Skeletal muscle tissue (tissue), 4 donors: Measurements from ENCODE around the gene IL1RL1. TPM values are rescaled to one million over a fixed set of nuclear protein-coding genes. Genes with fewer than 3 reads are reported as not detected.

Experiments used
- H3K27ac ChIP-seq: one replicate; pipeline ENCODE4 v1.7.0; 2013; ENCODE audit warnings: mild to moderate bottlenecking, low read depth, low read length, inconsistent platforms
- H3K27me3 ChIP-seq, 3 donors: one replicate each; pipeline ENCODE4 v1.7.0; 2013; ENCODE audit warnings: low read length in 3 of 3; ENCODE audit not compliant: control insufficient read depth in 3 of 3, insufficient read depth in 3 of 3
- H3K36me3 ChIP-seq, 3 donors: one replicate each; pipeline ENCODE4 v1.7.0; 2013; ENCODE audit warnings: low read length in 3 of 3; ENCODE audit not compliant: control insufficient read depth in 3 of 3, insufficient read depth in 3 of 3
- H3K4me1 ChIP-seq, 3 donors: one replicate each; pipeline ENCODE4 v1.7.0; 2013; ENCODE audit warnings: low read length in 3 of 3, mild to moderate bottlenecking in 3 of 3; ENCODE audit not compliant: control insufficient read depth in 3 of 3, insufficient read depth in 3 of 3
- H3K4me3 ChIP-seq, 3 donors: one replicate each; pipeline ENCODE4 v1.7.0; 2013; ENCODE audit warnings: low read length in 3 of 3
- H3K9ac ChIP-seq, 3 donors: one replicate each; pipeline ENCODE4 v1.7.0; 2013; ENCODE audit warnings: low read length in 3 of 3, mild to moderate bottlenecking in 3 of 3, moderate library complexity in 2 of 3, low read depth in 1 of 3
- H3K9me3 ChIP-seq, 3 donors: one replicate each; pipeline ENCODE4 v1.7.0; 2013; ENCODE audit warnings: low read length in 3 of 3; ENCODE audit not compliant: control insufficient read depth in 3 of 3
- total RNA-seq: library from RNA; depleted of rRNA; stranded (reverse); fragments of >200 nt; gene quantifications from one replicate; pipeline ENCODE4 v1.2.3, GENCODE V29; 2014
- donor health status: Osteomylitis.

IL1RL1 gene
- total RNA-seq, 1 donor from 2014 or later = 1.0 TPM

GRCh38 chr2:102345329-102345920, 34.1 kb downstream of the IL1RL1 start:
- H3K9ac ChIP-seq = no peak overlapping the region
- H3K36me3 ChIP-seq = no peaks in the 10 kb centered on the region
- no peaks in the 10 kb centered on the region for H3K9me3 ChIP-seq
- H3K4me3 ChIP-seq = no peak overlapping the region
- H3K4me1 ChIP-seq = no peaks in the 10 kb centered on the region
- H3K27ac ChIP-seq = no peak overlapping the region
- peaks cover 0 to 4% (median 0%) of the 10 kb centered on the region in 3 donors for H3K27me3 ChIP-seq

GRCh38 chr2:102346381-102347130, 35.2 kb downstream of the IL1RL1 start:
- H3K4me1 ChIP-seq = no peaks in the 10 kb centered on the region
- H3K27ac ChIP-seq = no peak overlapping the region
- H3K36me3 ChIP-seq = no peaks in the 10 kb centered on the region
- no peak overlapping the region for H3K4me3 ChIP-seq
- H3K27me3 ChIP-seq = peaks cover 0 to 4% (median 0%) of the 10 kb centered on the region in 3 donors
- H3K9ac ChIP-seq = no peak overlapping the region
- H3K9me3 ChIP-seq = no peaks in the 10 kb centered on the region

GRCh38 chr2:102350137-102350793, 38.9 kb downstream of the IL1RL1 start:
- Histone ChIP-seq H3K4me3 (no peak overlapping the region), H3K4me1 (peaks cover 0 to under 1% (median 0%) of the 10 kb centered on the region in 3 donors), H3K27me3 (no peaks in the 10 kb centered on the region), H3K27ac (no peak overlapping the region), H3K9me3 (no peaks in the 10 kb centered on the region), H3K9ac (no peak overlapping the region), H3K36me3 (no peaks in the 10 kb centered on the region)

GRCh38 chr2:102355526-102356380, 44.4 kb downstream of the IL1RL1 start, which contains the start of gene IL18R1:
TSS of gene IL18R1 (plus strand) at chr2:102355796. CDS start at chr2:102362661, 6,865 bp downstream.
- H3K9ac ChIP-seq = peak within 1 kb of the TSS; percentile 68 to 83 (median 78)
- no peaks in the 10 kb centered on the region for H3K36me3 ChIP-seq
- no peaks in the 10 kb centered on the region for H3K27me3 ChIP-seq
- H3K4me3 ChIP-seq = peak within 1 kb of the TSS; percentile 70 to 77 (median 77)
- peaks cover 0 to 3% (median 3%) of the 10 kb centered on the region in 3 donors for H3K4me1 ChIP-seq
- H3K27ac ChIP-seq = no peak within 1 kb of the TSS
- H3K9me3 ChIP-seq = no peaks in the 10 kb centered on the region

GRCh38 chr2:102356381-102356712, 45.0 kb downstream of the IL1RL1 start:
- H3K27ac ChIP-seq = no peak overlapping the region

GRCh38 chr2:102356741-102357140, 45.4 kb downstream of the IL1RL1 start:
- Histone ChIP-seq H3K4me1 (peaks cover 0 to 3% (median 3%) of the 10 kb centered on the region in 3 donors), H3K9me3 (no peaks in the 10 kb centered on the region), H3K36me3 (no peaks in the 10 kb centered on the region), H3K4me3 (no peak overlapping the region), H3K9ac (no peak overlapping the region), H3K27me3 (no peaks in the 10 kb centered on the region), H3K27ac (no peak overlapping the region)

More at GRCh38 chr2:102356381-102356712, 45.0 kb downstream of the IL1RL1 start:
- Histone ChIP-seq H3K9ac (peak overlapping the region; percentile 68 to 83 (median 78)), H3K4me1 (peaks cover 0 to 3% (median 3%) of the 10 kb centered on the region in 3 donors), H3K9me3 (no peaks in the 10 kb centered on the region), H3K4me3 (peak overlapping the region; percentile 70 to 77 (median 77)), H3K27me3 (no peaks in the 10 kb centered on the region), H3K36me3 (no peaks in the 10 kb centered on the region)

GRCh38 chr2:102357937-102358336, 46.6 kb downstream of the IL1RL1 start:
- no peak overlapping the region for H3K4me3 ChIP-seq

GRCh38 chr2:102358496-102358895, 47.1 kb downstream of the IL1RL1 start:
- Histone ChIP-seq H3K27me3 (no peaks in the 10 kb centered on the region), H3K9ac (no peak overlapping the region), H3K4me3 (no peak overlapping the region), H3K36me3 (no peaks in the 10 kb centered on the region), H3K9me3 (no peaks in the 10 kb centered on the region), H3K4me1 (peaks cover 0 to 3% (median 3%) of the 10 kb centered on the region in 3 donors), H3K27ac (no peak overlapping the region)

More at GRCh38 chr2:102357937-102358336, 46.6 kb downstream of the IL1RL1 start:
- Histone ChIP-seq H3K36me3 (no peaks in the 10 kb centered on the region), H3K27me3 (no peaks in the 10 kb centered on the region), H3K4me1 (peaks cover 0 to 3% (median 3%) of the 10 kb centered on the region in 3 donors), H3K27ac (no peak overlapping the region), H3K9me3 (no peaks in the 10 kb centered on the region), H3K9ac (no peak overlapping the region)

GRCh38 chr2:102359527-102359926, 48.2 kb downstream of the IL1RL1 start:
- no peaks in the 10 kb centered on the region for H3K27me3 ChIP-seq
- no peak overlapping the region for H3K9ac ChIP-seq
- H3K4me1 ChIP-seq = peaks cover 0 to 3% (median 3%) of the 10 kb centered on the region in 3 donors
- H3K27ac ChIP-seq = no peak overlapping the region
- no peaks in the 10 kb centered on the region for H3K36me3 ChIP-seq
- no peak overlapping the region for H3K4me3 ChIP-seq
- no peaks in the 10 kb centered on the region for H3K9me3 ChIP-seq
